Aorta (tissue), 5 donors: ENCODE measurements around the gene PLCH2. TPM values are rescaled to one million over a fixed set of nuclear protein-coding genes. Genes with fewer than 3 reads are reported as not detected.

Experiments
- ATAC-seq: fragments of 200-7000 bp; cut with Tn5 transposase; one replicate; pipeline ENCODE4 v1.9.1; 2022; ENCODE audit warnings: moderate library complexity; ENCODE audit not compliant: low FRiP score
- DNase-seq, 2 donors: peaks; one replicate each; pipeline ENCODE4 v3.0.0-alpha.2; 2020
- H3K27ac ChIP-seq, 2 donors: one replicate each; pipeline ENCODE4 v1.5.1; 2013; ENCODE audit warnings: low read length in 2 of 2, mild to moderate bottlenecking in 2 of 2, moderate library complexity in 2 of 2, control low read depth in 1 of 2, inconsistent platforms in 1 of 2, low read depth in 1 of 2
- H3K27me3 ChIP-seq, 2 donors: one replicate each; pipeline ENCODE4 v1.6.1; 2013; ENCODE audit warnings: control low read depth in 1 of 2, low read length in 1 of 2, mild to moderate bottlenecking in 1 of 2, moderate library complexity in 1 of 2; ENCODE audit not compliant: insufficient read depth in 2 of 2, control insufficient read depth in 1 of 2
- H3K36me3 ChIP-seq, 2 donors: one replicate each; pipeline ENCODE4 v1.6.1; 2013; ENCODE audit warnings: control low read depth in 1 of 2, low read length in 1 of 2, mild to moderate bottlenecking in 1 of 2; ENCODE audit not compliant: insufficient read depth in 2 of 2, control insufficient read depth in 1 of 2
- H3K4me1 ChIP-seq, 2 donors: one replicate each; pipeline ENCODE4 v1.6.1; 2013; ENCODE audit warnings: low read length in 2 of 2, control low read depth in 1 of 2, mild to moderate bottlenecking in 1 of 2, moderate library complexity in 1 of 2; ENCODE audit not compliant: insufficient read depth in 2 of 2, control insufficient read depth in 1 of 2
- H3K4me3 ChIP-seq, 2 donors: one replicate each; pipeline ENCODE4 v1.5.1; 2013; ENCODE audit warnings: low read length in 2 of 2, control low read depth in 1 of 2, mild to moderate bottlenecking in 1 of 2
- H3K9me3 ChIP-seq: one replicate; pipeline ENCODE4 v1.6.1; 2013; ENCODE audit warnings: mild to moderate bottlenecking, low read length; ENCODE audit not compliant: control insufficient read depth
- WGBS, 2 donors: extraction: QIAGEN DNeasy Blood & Tissue Kit; methylation state at CpG; one replicate each; pipeline ENCODE4 v1.1.7; 2013; 5-methylcytosine and 5-hydroxymethylcytosine counted together
- intact Hi-C, 2 donors: fragments of 100-400 bp; cut with DNase I; formaldehyde crosslinking; loops; one replicate each; pipeline versions ENCODE4 v1.14.2 to v1.15.0; 2022
- polyA plus RNA-seq, 2 donors: library from polyadenylated mRNA; stranded (reverse); fragments of 200-250 nt; gene quantifications; one replicate each; pipeline ENCODE4 v1.2.3, GENCODE V29; 2013
- total RNA-seq, 2 donors: library from RNA; stranded (reverse); fragmentation: NEBNext Ultra II Directional; extraction: Animal tissue kit (Norgen Biotek cat#: 25700); gene quantifications; one replicate each; pipeline ENCODE4 v1.2.1, GENCODE V29; 2021
- donor health status: healthy with polysubstance abuse.
- donor health status: Bipolar disorder and iron deficiency.
- donor health status: DM: no; HTN: no; CAD: no.
- donor health status: DM: no; HTN: no; CAD: no.
- donor health status: DM: yes; HTN: yes; CAD: no.

Gene PLCH2
- total and polyA plus RNA-seq, 4 donors = 0.71 to 1.6 TPM; not detected in 2

- no peak for DNase-seq
- Histone ChIP-seq H3K27ac (no peak overlapping the region), H3K36me3 (no peaks in the 10 kb centered on the region), H3K4me3 (no peak overlapping the region), H3K27me3 (no peaks in the 10 kb centered on the region), H3K4me1 (no peaks in the 10 kb centered on the region), H3K9me3 (no peaks in the 10 kb centered on the region)
- WGBS, 2 donors = 70 to 74% methylated on average over 28 of the region's 28 CpGs
- intact Hi-C loops = no loop called here
- no peak for ATAC-seq
Observed at GRCh38 chr1:2501041-2501819, 25.1 kb downstream of the PLCH2 start.

- 56 to 60% methylated on average over 7 of the region's 7 CpGs for WGBS, 2 donors
- H3K4me1 ChIP-seq = no peaks in the 10 kb centered on the region
- H3K36me3 ChIP-seq = no peaks in the 10 kb centered on the region
- H3K27me3 ChIP-seq = no peaks in the 10 kb centered on the region
- H3K4me3 ChIP-seq = no peak overlapping the region
- intact Hi-C loops = no loop called here
- DNase-seq = no peak
- H3K9me3 ChIP-seq = no peaks in the 10 kb centered on the region
- no peak overlapping the region for H3K27ac ChIP-seq
- ATAC-seq = no peak
Observed at GRCh38 chr1:2501820-2502119, 25.7 kb downstream of the PLCH2 start.

- Histone ChIP-seq H3K27me3 (no peaks in the 10 kb centered on the region), H3K4me1 (no peaks in the 10 kb centered on the region), H3K9me3 (no peaks in the 10 kb centered on the region), H3K4me3 (no peak overlapping the region), H3K27ac (no peak overlapping the region), H3K36me3 (no peaks in the 10 kb centered on the region)
- no peak for DNase-seq
- intact Hi-C loops = no loop called here
- 77 to 83% methylated on average over 33 to 34 of the region's 34 CpGs for WGBS, 2 donors
- ATAC-seq = no peak
Observed at GRCh38 chr1:2502210-2502609, 26.1 kb downstream of the PLCH2 start.

GRCh38 chr1:2502661-2503553 lies 26.8 kb downstream of the PLCH2 start:
- WGBS, 2 donors = 76 to 77% methylated on average over 33 to 36 of the region's 36 CpGs

GRCh38 chr1:2503554-2504224 lies 27.6 kb downstream of the PLCH2 start:
- Histone ChIP-seq H3K27me3 (no peaks in the 10 kb centered on the region), H3K9me3 (no peaks in the 10 kb centered on the region)

More at GRCh38 chr1:2502661-2503553, 26.8 kb downstream of the PLCH2 start:
- DNase-seq (no peak), ATAC-seq (no peak)
- intact Hi-C loops = no loop called here
- no peak overlapping the region for H3K27ac ChIP-seq
- no peaks in the 10 kb centered on the region for H3K36me3 ChIP-seq
- H3K9me3 ChIP-seq = no peaks in the 10 kb centered on the region
- no peaks in the 10 kb centered on the region for H3K27me3 ChIP-seq
- no peak overlapping the region for H3K4me3 ChIP-seq
- no peaks in the 10 kb centered on the region for H3K4me1 ChIP-seq

GRCh38 chr1:2504225-2504948 lies 28.3 kb downstream of the PLCH2 start:
- no peak overlapping the region for H3K4me3 ChIP-seq
- ATAC-seq = no peak
- H3K4me1 ChIP-seq = no peaks in the 10 kb centered on the region
- H3K36me3 ChIP-seq = peaks cover 0 to under 1% of the 10 kb centered on the region in 2 donors
- H3K27ac ChIP-seq = no peak overlapping the region
- intact Hi-C loops = no loop called here
- H3K27me3 ChIP-seq = no peaks in the 10 kb centered on the region
- 53 to 54% methylated on average over 29 to 36 of the region's 36 CpGs for WGBS, 2 donors
- H3K9me3 ChIP-seq = no peaks in the 10 kb centered on the region
- DNase-seq = no peak

More at GRCh38 chr1:2503554-2504224, 27.6 kb downstream of the PLCH2 start:
- ATAC-seq (no peak), DNase-seq (no peak)
- 40 to 46% methylated on average over 33 to 42 of the region's 42 CpGs for WGBS, 2 donors
- H3K36me3 ChIP-seq = no peaks in the 10 kb centered on the region
- H3K27ac ChIP-seq = no peak overlapping the region
- H3K4me1 ChIP-seq = no peaks in the 10 kb centered on the region
- no peak overlapping the region for H3K4me3 ChIP-seq
- intact Hi-C loops = no loop called here

GRCh38 chr1:2504949-2505272 lies 28.8 kb downstream of the PLCH2 start:
- no peak overlapping the region for H3K27ac ChIP-seq
- no peaks in the 10 kb centered on the region for H3K4me1 ChIP-seq
- peaks cover 0 to 5% of the 10 kb centered on the region in 2 donors for H3K36me3 ChIP-seq
- no peak overlapping the region for H3K4me3 ChIP-seq
- ATAC-seq (no peak), DNase-seq (no peak)
- WGBS, 2 donors = 35 to 40% methylated on average over 21 to 22 of the region's 22 CpGs
- H3K9me3 ChIP-seq = no peaks in the 10 kb centered on the region
- intact Hi-C loops = no loop called here
- H3K27me3 ChIP-seq = no peaks in the 10 kb centered on the region

- Histone ChIP-seq H3K27me3 (no peaks in the 10 kb centered on the region), H3K4me3 (no peak overlapping the region), H3K4me1 (no peaks in the 10 kb centered on the region), H3K27ac (no peak overlapping the region), H3K9me3 (no peaks in the 10 kb centered on the region), H3K36me3 (peaks cover 0 to 9% of the 10 kb centered on the region in 2 donors)
- intact Hi-C loops = no loop called here
- 54 to 58% methylated on average over 20 to 21 of the region's 21 CpGs for WGBS, 2 donors
- DNase-seq (no peak), ATAC-seq (no peak)
Observed at GRCh38 chr1:2505461-2505994, 29.4 kb downstream of the PLCH2 start.
